GM12872 (cell line): Measurements from ENCODE around the gene CCDC121.

Source experiments
- TF ChIP-seq, protein P1 (sequence below): IDR thresholded peaks from 3 replicates; pipeline ENCODE4 v1.5.1; 2011; ENCODE audit warnings: low read depth, mild to moderate bottlenecking, low read length, moderate library complexity; ENCODE audit not compliant: insufficient read depth

Gene CCDC121, protein sequence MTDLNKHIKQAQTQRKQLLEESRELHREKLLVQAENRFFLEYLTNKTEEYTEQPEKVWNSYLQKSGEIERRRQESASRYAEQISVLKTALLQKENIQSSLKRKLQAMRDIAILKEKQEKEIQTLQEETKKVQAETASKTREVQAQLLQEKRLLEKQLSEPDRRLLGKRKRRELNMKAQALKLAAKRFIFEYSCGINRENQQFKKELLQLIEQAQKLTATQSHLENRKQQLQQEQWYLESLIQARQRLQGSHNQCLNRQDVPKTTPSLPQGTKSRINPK

DNA sequence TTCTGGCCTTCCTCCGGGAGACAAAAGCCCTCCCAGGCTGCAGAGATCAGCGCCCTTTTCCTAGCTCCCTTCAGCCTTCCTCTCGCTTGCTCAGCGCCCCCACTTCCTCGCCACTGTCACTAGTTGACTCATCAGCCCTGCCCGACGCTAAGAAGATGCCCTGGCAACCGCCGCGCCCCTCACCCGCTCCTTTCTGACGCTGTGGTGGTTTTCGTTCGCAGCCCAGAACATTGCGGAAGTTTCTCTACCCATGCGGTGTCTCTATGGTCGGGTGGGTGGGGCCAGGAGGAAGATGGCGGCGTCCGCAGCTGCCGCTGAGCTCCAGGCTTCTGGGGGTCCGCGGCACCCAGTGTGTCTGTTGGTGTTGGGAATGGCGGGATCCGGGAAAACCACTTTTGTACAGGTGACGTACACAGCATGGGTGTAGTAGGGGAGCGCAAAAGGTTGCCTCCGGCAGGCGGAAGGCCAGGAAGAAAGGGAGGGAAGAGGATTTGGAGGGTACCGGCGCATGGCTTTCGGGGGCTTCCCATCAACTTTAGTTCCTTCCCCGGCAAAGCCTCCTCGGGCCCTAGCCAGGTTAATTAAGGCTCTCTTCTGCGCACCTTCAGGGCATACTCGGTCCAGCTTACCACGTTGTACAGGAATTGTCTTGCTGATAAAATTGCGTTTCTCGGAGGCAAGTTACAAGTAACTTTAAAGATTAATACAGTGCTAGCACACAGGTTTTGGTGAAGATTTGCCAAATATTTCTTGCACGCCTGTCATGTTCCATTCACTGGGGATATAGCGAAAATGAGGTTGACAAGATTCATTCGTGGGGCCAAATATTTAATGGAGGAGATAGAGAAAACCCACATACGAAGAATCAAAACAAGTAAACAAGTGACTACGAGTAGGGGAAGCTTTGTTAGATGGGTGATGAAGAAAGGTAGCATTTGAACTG is at the start of gene CCDC121, which contains the start of gene GPN1:
CCDC121 (minus strand) TSS at position 246 of the 943 bp plus-strand sequence. CDS start 1,213 bp downstream, outside the sequence.
GPN1 (plus strand) TSS at position 284 of the 943 bp plus-strand sequence; CDS start at position 293, 9 bp downstream.
- TF ChIP-seq, protein P1, sequence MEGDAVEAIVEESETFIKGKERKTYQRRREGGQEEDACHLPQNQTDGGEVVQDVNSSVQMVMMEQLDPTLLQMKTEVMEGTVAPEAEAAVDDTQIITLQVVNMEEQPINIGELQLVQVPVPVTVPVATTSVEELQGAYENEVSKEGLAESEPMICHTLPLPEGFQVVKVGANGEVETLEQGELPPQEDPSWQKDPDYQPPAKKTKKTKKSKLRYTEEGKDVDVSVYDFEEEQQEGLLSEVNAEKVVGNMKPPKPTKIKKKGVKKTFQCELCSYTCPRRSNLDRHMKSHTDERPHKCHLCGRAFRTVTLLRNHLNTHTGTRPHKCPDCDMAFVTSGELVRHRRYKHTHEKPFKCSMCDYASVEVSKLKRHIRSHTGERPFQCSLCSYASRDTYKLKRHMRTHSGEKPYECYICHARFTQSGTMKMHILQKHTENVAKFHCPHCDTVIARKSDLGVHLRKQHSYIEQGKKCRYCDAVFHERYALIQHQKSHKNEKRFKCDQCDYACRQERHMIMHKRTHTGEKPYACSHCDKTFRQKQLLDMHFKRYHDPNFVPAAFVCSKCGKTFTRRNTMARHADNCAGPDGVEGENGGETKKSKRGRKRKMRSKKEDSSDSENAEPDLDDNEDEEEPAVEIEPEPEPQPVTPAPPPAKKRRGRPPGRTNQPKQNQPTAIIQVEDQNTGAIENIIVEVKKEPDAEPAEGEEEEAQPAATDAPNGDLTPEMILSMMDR = no peak

DNA sequence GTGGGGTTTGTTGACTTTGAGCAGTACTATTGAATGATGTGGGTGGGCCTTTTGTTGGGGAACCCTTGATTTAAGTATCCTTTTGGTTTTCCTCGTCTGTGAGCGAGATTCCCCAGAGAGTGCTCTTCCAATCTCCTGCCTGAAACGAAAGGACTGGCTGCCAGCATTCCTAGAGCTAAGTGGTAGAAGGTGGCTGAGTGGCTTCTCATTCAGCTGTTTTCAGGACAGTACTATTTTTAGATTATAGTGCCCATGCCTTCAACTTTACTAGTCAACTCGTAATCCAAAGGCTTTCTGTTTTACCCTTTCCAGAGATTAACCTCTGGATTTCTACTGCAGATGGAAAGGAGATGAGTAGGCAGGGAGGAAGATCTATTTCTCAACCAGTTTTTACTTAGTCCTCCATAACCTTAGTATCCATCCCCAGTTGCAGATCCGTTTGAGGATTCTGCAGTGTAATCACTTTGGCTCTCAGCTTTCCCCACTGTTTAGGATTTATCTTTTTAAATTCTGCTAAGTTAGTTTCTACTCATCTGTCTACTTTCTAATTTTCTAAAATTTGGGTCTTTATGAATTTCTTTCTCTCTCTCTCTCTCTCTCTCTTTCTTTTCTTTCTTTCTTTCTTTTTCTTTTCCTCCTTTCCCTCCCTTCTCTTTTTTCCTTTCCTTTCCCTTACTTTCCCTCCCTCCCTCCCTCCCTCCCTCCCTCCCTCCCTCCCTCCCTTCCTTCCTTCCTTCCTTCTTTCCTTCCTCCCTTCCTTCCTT is 44.1 kb upstream of the CCDC121 start:
- TF ChIP-seq, protein P1 = no peak

DNA sequence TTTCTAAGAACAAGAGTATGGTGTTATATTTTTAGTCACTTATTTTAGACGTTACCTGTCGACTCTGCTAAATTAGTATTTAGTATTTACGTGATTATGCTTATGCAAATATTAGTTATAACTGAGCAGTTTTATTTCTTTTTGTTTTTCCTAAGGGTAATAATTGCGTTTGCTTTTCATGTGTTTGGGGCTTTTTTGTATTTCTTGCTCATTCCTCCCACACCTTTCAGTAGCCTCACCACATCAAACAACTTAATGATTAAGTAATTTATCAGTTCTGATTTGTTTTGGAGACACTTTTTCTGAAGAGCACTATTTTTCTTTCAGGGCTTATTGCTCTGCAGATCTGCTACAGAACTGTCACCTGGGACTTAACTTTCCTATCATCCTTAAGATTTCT is 42.4 kb upstream of the CCDC121 start:
- TF ChIP-seq, protein P1 = no peak

DNA sequence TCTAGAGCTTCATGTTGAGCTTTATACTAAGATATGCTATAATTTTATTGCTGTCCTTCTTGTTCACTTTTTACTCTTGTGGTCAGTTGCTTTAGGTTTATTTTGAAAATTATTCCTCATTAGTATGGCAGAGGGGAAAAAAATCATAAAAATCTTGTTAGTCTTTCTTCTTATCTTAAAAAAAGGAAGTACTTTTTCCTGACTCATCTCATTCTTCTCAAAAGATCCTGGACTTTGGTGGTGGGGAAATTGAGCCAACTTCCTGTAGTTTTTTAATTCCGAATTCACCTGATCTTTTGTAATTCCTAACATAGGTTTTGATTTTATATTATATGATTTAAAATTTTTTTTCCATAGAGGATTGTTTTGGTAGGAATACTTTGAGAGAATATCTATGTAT is 38.6 kb upstream of the CCDC121 start:
- TF ChIP-seq, protein P1 = no peak

DNA sequence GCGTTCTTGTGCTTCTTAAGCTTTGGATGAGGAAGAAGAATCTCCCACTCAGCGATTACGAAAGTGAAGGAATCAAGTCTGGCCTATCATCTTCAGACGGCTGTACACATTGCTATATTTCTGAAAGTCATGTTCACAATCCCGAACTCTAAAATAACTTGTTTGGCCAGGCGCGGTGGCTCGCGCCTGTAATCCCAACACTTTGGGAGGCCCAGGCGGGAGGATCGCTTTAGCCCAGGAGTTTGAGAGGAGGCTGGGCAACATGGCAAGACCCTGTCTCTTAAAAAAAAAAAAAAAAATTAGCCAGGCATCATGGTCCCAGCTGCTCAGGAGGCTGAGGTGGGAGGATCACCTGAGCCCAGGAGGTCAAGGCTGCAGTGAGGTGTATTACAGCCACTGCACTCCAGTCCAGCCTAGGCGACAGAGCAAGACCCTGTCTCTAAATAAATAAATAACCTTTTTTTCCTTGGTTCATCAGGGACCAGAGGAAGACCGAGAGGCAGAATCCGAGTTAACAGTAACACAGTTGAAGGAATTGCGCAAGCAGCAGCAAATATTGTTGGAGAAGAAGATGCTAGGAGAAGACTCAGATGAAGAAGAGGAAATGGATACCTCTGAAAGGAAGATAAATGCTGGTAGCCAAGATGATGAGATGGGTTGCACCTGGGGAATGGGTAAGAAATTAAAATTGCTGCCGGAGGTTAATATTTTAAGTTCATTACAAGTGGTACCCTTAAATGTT is 36.0 kb upstream of the CCDC121 start:
- TF ChIP-seq, protein P1 = no peak

DNA sequence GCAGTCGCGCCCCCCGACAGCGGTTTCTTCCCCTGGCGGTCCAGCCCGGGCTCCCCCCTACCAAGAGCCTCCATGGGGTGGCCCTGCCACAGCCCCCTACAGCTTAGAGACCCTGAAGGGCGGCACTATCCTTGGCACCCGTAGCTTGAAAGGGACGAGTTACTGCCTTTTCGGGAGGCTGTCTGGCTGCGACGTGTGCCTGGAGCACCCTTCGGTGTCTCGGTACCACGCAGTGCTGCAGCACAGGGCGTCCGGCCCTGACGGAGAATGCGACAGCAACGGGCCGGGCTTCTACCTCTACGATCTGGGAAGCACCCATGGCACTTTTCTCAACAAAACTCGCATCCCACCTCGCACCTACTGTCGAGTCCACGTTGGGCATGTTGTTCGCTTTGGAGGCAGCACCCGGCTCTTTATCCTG is 35.4 kb upstream of the CCDC121 start:
- TF ChIP-seq, protein P1 = no peak
